ENCODE data around the gene HOMER3.
A peak's percentile ranks its signal among the peaks of the same experiment; 100 is the strongest.

The HOMER3 gene

GRCh38 chr19:18941628-18942354 is 774 bp upstream of the HOMER3 start:
- peaks cover 10% of the 10 kb centered on the region; the same call in 1 of the 2 replicates for H3K36me3 ChIP-seq (ENCODE audit: control insufficient read depth, insufficient read depth, low read length)
- peaks cover 18% of the 10 kb centered on the region for H3K27me3 ChIP-seq (ENCODE audit: control insufficient read depth, insufficient read depth, low read length)
- H3K9ac ChIP-seq (ENCODE audit: low read length) = no peak overlapping the region
- peak overlapping the region; percentile 47 for H3K4me3 ChIP-seq (ENCODE audit: low read depth, low read length)
- H3K4me1 ChIP-seq (ENCODE audit: control insufficient read depth, insufficient read depth, low read length) = peaks cover 14% of the 10 kb centered on the region
- H3K9me3 ChIP-seq (ENCODE audit: control insufficient read depth, insufficient read depth, low read depth, low read length) = no peaks in the 10 kb centered on the region
- H3K27ac ChIP-seq (ENCODE audit: low read depth, low read length) = no peak overlapping the region

GRCh38 chr19:18939922-18940768 is 872 bp downstream of the HOMER3 start:
- H3K4me3 ChIP-seq (ENCODE audit: low read depth, low read length) = peak overlapping the region; percentile 79
- H3K9ac ChIP-seq (ENCODE audit: low read length) = peak overlapping the region; percentile 82
- H3K9me3 ChIP-seq (ENCODE audit: control insufficient read depth, insufficient read depth, low read depth, low read length) = no peaks in the 10 kb centered on the region
- peaks cover 18% of the 10 kb centered on the region for H3K27me3 ChIP-seq (ENCODE audit: control insufficient read depth, insufficient read depth, low read length)
- H3K36me3 ChIP-seq (ENCODE audit: control insufficient read depth, insufficient read depth, low read length) = peaks cover 10% of the 10 kb centered on the region
- peaks cover 14% of the 10 kb centered on the region for H3K4me1 ChIP-seq (ENCODE audit: control insufficient read depth, insufficient read depth, low read length)
- H3K27ac ChIP-seq (ENCODE audit: low read depth, low read length) = peak overlapping the region; percentile 8; the same call in 1 of the 2 replicates

GRCh38 chr19:18939163-18939562 is 1.9 kb downstream of the HOMER3 start:
- H3K4me1 ChIP-seq (ENCODE audit: control insufficient read depth, insufficient read depth, low read length) = peaks cover 14% of the 10 kb centered on the region
- H3K9me3 ChIP-seq (ENCODE audit: control insufficient read depth, insufficient read depth, low read depth, low read length) = no peaks in the 10 kb centered on the region
- H3K4me3 ChIP-seq (ENCODE audit: low read depth, low read length) = no peak overlapping the region
- H3K27ac ChIP-seq (ENCODE audit: low read depth, low read length) = no peak overlapping the region
- H3K27me3 ChIP-seq (ENCODE audit: control insufficient read depth, insufficient read depth, low read length) = peaks cover 14% of the 10 kb centered on the region
- H3K9ac ChIP-seq (ENCODE audit: low read length) = no peak overlapping the region
- peaks cover 11% of the 10 kb centered on the region for H3K36me3 ChIP-seq (ENCODE audit: control insufficient read depth, insufficient read depth, low read length)

- no peak overlapping the region for H3K27ac ChIP-seq (ENCODE audit: low read depth, low read length)
- peak overlapping the region; percentile 56 for H3K4me3 ChIP-seq (ENCODE audit: low read depth, low read length)
- H3K9ac ChIP-seq (ENCODE audit: low read length) = no peak overlapping the region
- no peaks in the 10 kb centered on the region for H3K9me3 ChIP-seq (ENCODE audit: control insufficient read depth, insufficient read depth, low read depth, low read length)
- H3K27me3 ChIP-seq (ENCODE audit: control insufficient read depth, insufficient read depth, low read length) = 0 out of 2 replicates have a peak, but pooled peaks cover 3% of the 10 kb centered on the region
- peaks cover 19% of the 10 kb centered on the region for H3K36me3 ChIP-seq (ENCODE audit: control insufficient read depth, insufficient read depth, low read length)
- peaks cover 6% of the 10 kb centered on the region for H3K4me1 ChIP-seq (ENCODE audit: control insufficient read depth, insufficient read depth, low read length)
Measured at GRCh38 chr19:18933297-18933696, 7.7 kb downstream of the HOMER3 start.

GRCh38 chr19:18932216-18932841 is 8.7 kb downstream of the HOMER3 start:
- Histone ChIP-seq H3K9ac (ENCODE audit: low read length) (no peak overlapping the region), H3K36me3 (ENCODE audit: control insufficient read depth, insufficient read depth, low read length) (peaks cover 23% of the 10 kb centered on the region), H3K9me3 (ENCODE audit: control insufficient read depth, insufficient read depth, low read depth, low read length) (no peaks in the 10 kb centered on the region), H3K27me3 (ENCODE audit: control insufficient read depth, insufficient read depth, low read length) (0 out of 2 replicates have a peak, but pooled peaks cover 3% of the 10 kb centered on the region), H3K4me3 (ENCODE audit: low read depth, low read length) (peak overlapping the region; percentile 60), H3K27ac (ENCODE audit: low read depth, low read length) (no peak overlapping the region), H3K4me1 (ENCODE audit: control insufficient read depth, insufficient read depth, low read length) (peaks cover 6% of the 10 kb centered on the region)

- peak overlapping the region; percentile 27; the same call in 1 of the 2 replicates for H3K4me3 ChIP-seq (ENCODE audit: low read depth, low read length)
- H3K36me3 ChIP-seq (ENCODE audit: control insufficient read depth, insufficient read depth, low read length) = peaks cover 24% of the 10 kb centered on the region
- H3K9me3 ChIP-seq (ENCODE audit: control insufficient read depth, insufficient read depth, low read depth, low read length) = no peaks in the 10 kb centered on the region
- no peak overlapping the region for H3K9ac ChIP-seq (ENCODE audit: low read length)
- no peak overlapping the region for H3K27ac ChIP-seq (ENCODE audit: low read depth, low read length)
- H3K4me1 ChIP-seq (ENCODE audit: control insufficient read depth, insufficient read depth, low read length) = peaks cover 6% of the 10 kb centered on the region
- H3K27me3 ChIP-seq (ENCODE audit: control insufficient read depth, insufficient read depth, low read length) = 0 out of 2 replicates have a peak, but pooled peaks cover 3% of the 10 kb centered on the region
Measured at GRCh38 chr19:18931316-18932162, 9.5 kb downstream of the HOMER3 start.

- Histone ChIP-seq H3K27ac (ENCODE audit: low read depth, low read length) (no peak overlapping the region), H3K27me3 (ENCODE audit: control insufficient read depth, insufficient read depth, low read length) (0 out of 2 replicates have a peak, but pooled peaks cover 3% of the 10 kb centered on the region), H3K36me3 (ENCODE audit: control insufficient read depth, insufficient read depth, low read length) (peaks cover 42% of the 10 kb centered on the region), H3K9ac (ENCODE audit: low read length) (no peak overlapping the region), H3K4me3 (ENCODE audit: low read depth, low read length) (no peak overlapping the region), H3K9me3 (ENCODE audit: control insufficient read depth, insufficient read depth, low read depth, low read length) (no peaks in the 10 kb centered on the region), H3K4me1 (ENCODE audit: control insufficient read depth, insufficient read depth, low read length) (peaks cover 6% of the 10 kb centered on the region)
Measured at GRCh38 chr19:18929311-18929710, 11.7 kb downstream of the HOMER3 start.

- H3K36me3 ChIP-seq (ENCODE audit: control insufficient read depth, insufficient read depth, low read length) = peaks cover 48% of the 10 kb centered on the region
Measured at GRCh38 chr19:18928018-18928805, 12.8 kb downstream of the HOMER3 start.

GRCh38 chr19:18924684-18925213 is 16.3 kb downstream of the HOMER3 start:
- Histone ChIP-seq H3K36me3 (ENCODE audit: control insufficient read depth, insufficient read depth, low read length) (peaks cover 65% of the 10 kb centered on the region), H3K27ac (ENCODE audit: low read depth, low read length) (no peak overlapping the region), H3K9ac (ENCODE audit: low read length) (no peak overlapping the region), H3K4me3 (ENCODE audit: low read depth, low read length) (no peak overlapping the region), H3K27me3 (ENCODE audit: control insufficient read depth, insufficient read depth, low read length) (no peaks in the 10 kb centered on the region), H3K4me1 (ENCODE audit: control insufficient read depth, insufficient read depth, low read length) (no peaks in the 10 kb centered on the region), H3K9me3 (ENCODE audit: control insufficient read depth, insufficient read depth, low read depth, low read length) (no peaks in the 10 kb centered on the region)

More at GRCh38 chr19:18928018-18928805, 12.8 kb downstream of the HOMER3 start:
- Histone ChIP-seq H3K27ac (ENCODE audit: low read depth, low read length) (no peak overlapping the region), H3K4me3 (ENCODE audit: low read depth, low read length) (no peak overlapping the region), H3K27me3 (ENCODE audit: control insufficient read depth, insufficient read depth, low read length) (0 out of 2 replicates have a peak, but pooled peaks cover under 1% of the 10 kb centered on the region), H3K9ac (ENCODE audit: low read length) (no peak overlapping the region), H3K4me1 (ENCODE audit: control insufficient read depth, insufficient read depth, low read length) (peaks cover 4% of the 10 kb centered on the region), H3K9me3 (ENCODE audit: control insufficient read depth, insufficient read depth, low read depth, low read length) (no peaks in the 10 kb centered on the region)

All from HUES6 (cell line).